ENCODE measurements around the gene ZNF823. TPM values are rescaled to one million over a fixed set of nuclear protein-coding genes. Genes with fewer than 3 reads are reported as not detected.

Gene ZNF823
- total and polyA plus RNA-seq, 2 of the 13 experiments (the other 11 are each of a cell fraction or from before 2014, with no cell fraction given), result 5.7 to 11.7 TPM

DNA sequence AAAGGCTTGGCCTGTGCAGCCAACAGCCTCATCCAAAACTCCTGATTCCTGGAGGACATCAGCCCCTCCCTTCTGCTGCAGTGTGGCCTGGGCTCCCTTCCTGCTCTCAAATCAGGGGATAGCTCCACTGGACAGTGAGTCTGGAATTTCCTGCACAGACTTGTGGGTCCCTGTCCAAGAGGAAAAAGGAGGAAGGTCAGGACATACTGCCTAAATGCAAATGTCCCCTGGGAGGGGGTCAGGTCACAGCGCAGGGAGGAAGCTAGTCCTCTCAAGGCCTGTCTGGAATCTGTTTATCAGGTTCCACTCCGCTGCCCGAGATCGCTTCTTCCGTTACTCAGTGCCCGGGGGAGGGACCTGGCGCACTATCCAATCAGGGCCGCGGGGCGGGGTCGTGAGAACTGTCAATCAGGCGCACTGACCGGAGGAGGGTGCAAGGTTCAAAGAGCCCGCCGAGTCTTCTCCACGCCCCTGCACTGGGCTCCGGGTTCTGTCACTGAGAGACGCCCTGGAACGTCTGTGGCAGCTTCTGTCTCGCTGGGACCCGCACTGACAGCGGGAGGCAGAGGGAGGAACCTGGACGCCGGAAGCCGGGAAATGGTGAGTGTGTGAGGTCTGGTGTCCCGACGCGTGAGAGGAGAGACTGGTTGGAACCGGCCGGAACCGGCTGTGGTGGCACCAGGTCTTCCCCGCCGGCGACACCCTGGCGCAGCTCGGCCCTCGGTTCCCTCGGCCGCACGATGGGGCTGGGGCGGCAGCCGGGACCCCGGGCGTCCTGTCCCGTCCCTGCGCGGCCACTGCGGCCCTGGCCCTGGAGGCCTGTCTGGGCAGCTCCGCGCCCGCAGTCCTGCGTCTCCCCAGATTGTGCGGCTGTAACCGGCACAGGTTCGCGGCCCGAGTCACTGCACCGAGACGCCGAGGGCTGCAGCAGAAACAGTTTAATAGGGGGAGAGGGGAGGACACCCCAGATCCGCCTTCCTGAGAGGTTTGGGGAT, 28.1 kb upstream of the ZNF823 start, which contains the start of gene ZNF441 (continued):
- TF ChIP-seq ZBTB42 (CRISPR knock-in tag; IDR thresholded peaks at IDR 0.05), result peak; percentile 20; the same call in 1 of the 2 replicates
- TF ChIP-seq ZNF337 (CRISPR knock-in tag; IDR thresholded peaks at IDR 0.05; ENCODE audit: borderline replicate concordance, low read depth), result no peak
- TF ChIP-seq SAP130 (CRISPR knock-in tag; IDR thresholded peaks at IDR 0.05; ENCODE audit: low read depth), result peak; percentile 96
- TF ChIP-seq SYNCRIP (IDR thresholded peaks at IDR 0.05; ENCODE audit: insufficient read depth, low read depth, low read length), result no peak
- no peak for TF ChIP-seq JUN (CRISPR knock-in tag; IDR thresholded peaks at IDR 0.05)
- TF ChIP-seq SIN3B (IDR thresholded peaks at IDR 0.05; ENCODE audit: low read length), result peak; percentile 63; the same call in 1 of the 2 replicates
- TF ChIP-seq ZNF792 (CRISPR knock-in tag; IDR thresholded peaks at IDR 0.05), result 0 out of 2 replicates have a peak, but pooled peaks have one; percentile 40
- TF ChIP-seq MEIS2 (CRISPR knock-in tag; IDR thresholded peaks at IDR 0.05), result 0 out of 2 replicates have a peak, but pooled peaks have one; percentile 15
- no peak; the same call in 1 of the 2 replicates for TF ChIP-seq FOXA3 (CRISPR knock-in tag; IDR thresholded peaks at IDR 0.05)
- peak; percentile 67; the same call in 1 of the 2 replicates for TF ChIP-seq TSC22D2 (CRISPR knock-in tag; IDR thresholded peaks at IDR 0.05; ENCODE audit: borderline replicate concordance)
- TF ChIP-seq MTA3 (CRISPR knock-in tag; IDR thresholded peaks at IDR 0.05), result no peak
- peak; percentile 74 for TF ChIP-seq KMT2A (CRISPR knock-in tag; IDR thresholded peaks at IDR 0.05)
- TF ChIP-seq, protein P1, sequence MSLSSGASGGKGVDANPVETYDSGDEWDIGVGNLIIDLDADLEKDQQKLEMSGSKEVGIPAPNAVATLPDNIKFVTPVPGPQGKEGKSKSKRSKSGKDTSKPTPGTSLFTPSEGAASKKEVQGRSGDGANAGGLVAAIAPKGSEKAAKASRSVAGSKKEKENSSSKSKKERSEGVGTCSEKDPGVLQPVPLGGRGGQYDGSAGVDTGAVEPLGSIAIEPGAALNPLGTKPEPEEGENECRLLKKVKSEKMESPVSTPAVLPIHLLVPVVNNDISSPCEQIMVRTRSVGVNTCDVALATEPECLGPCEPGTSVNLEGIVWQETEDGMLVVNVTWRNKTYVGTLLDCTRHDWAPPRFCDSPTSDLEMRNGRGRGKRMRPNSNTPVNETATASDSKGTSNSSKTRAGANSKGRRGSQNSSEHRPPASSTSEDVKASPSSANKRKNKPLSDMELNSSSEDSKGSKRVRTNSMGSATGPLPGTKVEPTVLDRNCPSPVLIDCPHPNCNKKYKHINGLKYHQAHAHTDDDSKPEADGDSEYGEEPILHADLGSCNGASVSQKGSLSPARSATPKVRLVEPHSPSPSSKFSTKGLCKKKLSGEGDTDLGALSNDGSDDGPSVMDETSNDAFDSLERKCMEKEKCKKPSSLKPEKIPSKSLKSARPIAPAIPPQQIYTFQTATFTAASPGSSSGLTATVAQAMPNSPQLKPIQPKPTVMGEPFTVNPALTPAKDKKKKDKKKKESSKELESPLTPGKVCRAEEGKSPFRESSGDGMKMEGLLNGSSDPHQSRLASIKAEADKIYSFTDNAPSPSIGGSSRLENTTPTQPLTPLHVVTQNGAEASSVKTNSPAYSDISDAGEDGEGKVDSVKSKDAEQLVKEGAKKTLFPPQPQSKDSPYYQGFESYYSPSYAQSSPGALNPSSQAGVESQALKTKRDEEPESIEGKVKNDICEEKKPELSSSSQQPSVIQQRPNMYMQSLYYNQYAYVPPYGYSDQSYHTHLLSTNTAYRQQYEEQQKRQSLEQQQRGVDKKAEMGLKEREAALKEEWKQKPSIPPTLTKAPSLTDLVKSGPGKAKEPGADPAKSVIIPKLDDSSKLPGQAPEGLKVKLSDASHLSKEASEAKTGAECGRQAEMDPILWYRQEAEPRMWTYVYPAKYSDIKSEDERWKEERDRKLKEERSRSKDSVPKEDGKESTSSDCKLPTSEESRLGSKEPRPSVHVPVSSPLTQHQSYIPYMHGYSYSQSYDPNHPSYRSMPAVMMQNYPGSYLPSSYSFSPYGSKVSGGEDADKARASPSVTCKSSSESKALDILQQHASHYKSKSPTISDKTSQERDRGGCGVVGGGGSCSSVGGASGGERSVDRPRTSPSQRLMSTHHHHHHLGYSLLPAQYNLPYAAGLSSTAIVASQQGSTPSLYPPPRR (CRISPR knock-in tag; IDR thresholded peaks at IDR 0.05; ENCODE audit: borderline replicate concordance), result peak; percentile 24; the same call in 1 of the 2 replicates
- no peak for TF ChIP-seq ZNF282 (IDR thresholded peaks at IDR 0.05; ENCODE audit: partially characterized antibody)
- no peak; the same call in 1 of the 2 replicates for TF ChIP-seq ZNF749 (CRISPR knock-in tag; IDR thresholded peaks at IDR 0.05; ENCODE audit: borderline replicate concordance)
- TF ChIP-seq ATRX (CRISPR knock-in tag; IDR thresholded peaks at IDR 0.05; ENCODE audit: borderline replicate concordance), result no peak
- TF ChIP-seq ZNF343 (CRISPR knock-in tag; IDR thresholded peaks at IDR 0.05), result peak; percentile 1; the same call in 1 of the 2 replicates
- no peak for TF ChIP-seq KDM4B (CRISPR knock-in tag; IDR thresholded peaks at IDR 0.05)
- TF ChIP-seq FOXK2 (IDR thresholded peaks at IDR 0.05), result no peak
- no peak for TF ChIP-seq MLXIP (CRISPR knock-in tag; IDR thresholded peaks at IDR 0.05; ENCODE audit: borderline replicate concordance)
- peak; percentile 85 for TF ChIP-seq KAT8 (CRISPR knock-in tag; IDR thresholded peaks at IDR 0.05)
- no peak for TF ChIP-seq MYNN (CRISPR knock-in tag; IDR thresholded peaks at IDR 0.05; ENCODE audit: low read depth)
- TF ChIP-seq SP5 (CRISPR knock-in tag; IDR thresholded peaks at IDR 0.05; ENCODE audit: borderline replicate concordance, low read depth), result peak; percentile 91
